SK-N-MC (cell line): Measurements from ENCODE around the gene ADCY5.

Experiments
- EZH2 ChIP-seq: fragments of 200-600 bp; sonication (generic); IDR thresholded peaks from one replicate; pipeline ENCODE4 v1.6.1; 2017; ENCODE audit warnings: antibody characterized with exemption
- POLR2AphosphoS5 ChIP-seq: IDR thresholded peaks from 2 replicates; pipeline ENCODE4 v1.6.1; 2012; ENCODE audit warnings: mild to moderate bottlenecking, low read depth, low read length, borderline replicate concordance

DNA sequence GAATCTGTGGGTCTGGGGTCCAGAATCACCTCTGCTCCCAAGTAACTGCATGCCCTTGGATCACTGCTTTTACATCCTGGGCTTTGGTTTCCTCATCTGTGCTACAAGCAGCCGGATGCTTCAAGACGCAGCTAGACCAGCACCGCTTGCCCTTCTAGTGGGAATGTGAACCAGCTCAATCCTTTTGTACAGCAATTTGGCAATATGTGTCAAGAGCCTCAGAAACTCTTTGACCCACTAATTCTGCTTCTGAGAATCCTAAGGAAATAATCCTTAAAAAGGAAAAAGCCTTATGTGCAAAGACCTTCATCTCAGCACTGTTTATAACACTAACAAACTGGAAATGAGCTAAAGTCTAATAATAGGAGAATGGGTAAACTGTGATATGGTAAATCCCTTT lies 48.7 kb downstream of the ADCY5 start:
- no peak for TF ChIP-seq POLR2AphosphoS5
- TF ChIP-seq EZH2 = no peak
